HepG2 (cell line): ENCODE measurements around the gene ABCC2. TPM values are rescaled to one million over a fixed set of nuclear protein-coding genes. Genes with fewer than 3 reads are reported as not detected.

ENCODE experiments used
- CHD4 ChIP-seq: fragments of 200-600 bp; sonication (generic); IDR thresholded peaks from 2 replicates; pipeline ENCODE4 v1.7.0; 2017; ENCODE audit warnings: mild to moderate bottlenecking, low read length, borderline replicate concordance
- EP300 ChIP-seq, 3 experiments: sonication (generic) in 1 of 3; formaldehyde crosslinking in 1 of 3; IDR thresholded peaks; 2 replicates each; pipeline versions ENCODE4 v1.5.1 to v1.6.1; 2011 to 2020; ENCODE audit warnings: low read depth in 2 of 3, low read length in 2 of 3, borderline replicate concordance in 1 of 3, improper control_type of control experiment in 1 of 3, mild to moderate bottlenecking in 1 of 3, missing genetic modification reagents in 1 of 3, moderate library complexity in 1 of 3
- ETV5 ChIP-seq: IDR thresholded peaks from 2 replicates; pipeline ENCODE4 v1.6.1; 2018; ENCODE audit warnings: missing biosample characterization, missing genetic modification reagents, inconsistent platforms, borderline replicate concordance
- FOXP1 ChIP-seq, 2 experiments: fragments of 450-650 bp in 1 of 2; IDR thresholded peaks; 2 replicates each; pipeline ENCODE4 v1.6.1; 2017 to 2018; ENCODE audit warnings: antibody characterized with exemption in 1 of 2
- HDAC1 ChIP-seq: sonication (generic); formaldehyde crosslinking; IDR thresholded peaks from 2 replicates; pipeline ENCODE4 v1.5.1; 2020; ENCODE audit warnings: mild to moderate bottlenecking, missing genetic modification reagents
- HNRNPK ChIP-seq: fragments of 200-400 bp; formaldehyde crosslinking; IDR thresholded peaks from 2 replicates; pipeline ENCODE4 v1.6.1; 2018; ENCODE audit warnings: low read length, low read depth, moderate library complexity, mild to moderate bottlenecking; ENCODE audit not compliant: poor library complexity, severe bottlenecking
- KDM1A ChIP-seq: IDR thresholded peaks from 2 replicates; pipeline ENCODE4 v1.6.1; 2016; ENCODE audit warnings: missing compliant biosample characterization
- SMAD3 ChIP-seq: sonication (generic); formaldehyde crosslinking; IDR thresholded peaks from 2 replicates; pipeline ENCODE4 v1.4.0; 2020; ENCODE audit warnings: missing genetic modification reagents
- ZBTB7A ChIP-seq: sonication (generic); formaldehyde crosslinking; IDR thresholded peaks from 2 replicates; pipeline ENCODE4 v1.8.0; 2022; ENCODE audit warnings: mild to moderate bottlenecking, missing genetic modification reagents
- ZNF121 ChIP-seq: sonication (generic); formaldehyde crosslinking; IDR thresholded peaks from 2 replicates; pipeline ENCODE4 v1.5.0; 2020; ENCODE audit warnings: mild to moderate bottlenecking, missing genetic modification reagents
- ZNF607 ChIP-seq: sonication (generic); formaldehyde crosslinking; IDR thresholded peaks from 2 replicates; pipeline ENCODE4 v1.5.1; 2020; ENCODE audit warnings: missing genetic modification reagents, mild to moderate bottlenecking, borderline replicate concordance
- polyA plus RNA-seq, 8 experiments: library from polyadenylated mRNA; depleted of rRNA in 3 of 8; stranded (reverse) in 7 of 8; unstranded in 1 of 8; fragments of >200 nt; fragmentation: Illumina TruSeq in 4 of 8; extraction: Trizol in 4 of 8; gene quantifications; 2 replicates each; pipeline versions ENCODE4 v1.2.1 to v1.2.3, GENCODE V29; 2011 to 2016; ENCODE audit warnings: low read depth in 4 of 8, missing spikeins in 1 of 8, mixed read lengths in 1 of 8; ENCODE audit not compliant: insufficient read depth in 1 of 8
- total RNA-seq, 5 experiments: library from RNA; depleted of rRNA; stranded (reverse); fragments of >200 nt; fragmentation: Illumina TruSeq; extraction: Trizol; gene quantifications; 2 replicates each; pipeline ENCODE4 v1.2.3, GENCODE V29; 2016; ENCODE audit warnings: low read depth in 1 of 5
- TF ChIP-seq, protein P1 (sequence below): sonication (generic); formaldehyde crosslinking; IDR thresholded peaks from 2 replicates; pipeline ENCODE4 v1.5.1; 2020; ENCODE audit warnings: mild to moderate bottlenecking, missing genetic modification reagents
- TF ChIP-seq, protein P2 (sequence below): sonication (generic); formaldehyde crosslinking; IDR thresholded peaks from 2 replicates; pipeline ENCODE4 v1.4.0; 2020; ENCODE audit warnings: missing genetic modification reagents, low read depth, mild to moderate bottlenecking, borderline replicate concordance
- TF ChIP-seq, protein P3 (sequence below): sonication (generic); formaldehyde crosslinking; conservative IDR thresholded peaks from 2 replicates; pipeline ENCODE4 v1.8.0; 2022; ENCODE audit warnings: missing genetic modification reagents

Gene ABCC2
- total and polyA plus RNA-seq, 2 of the 13 experiments (the other 11 are each of a cell fraction or from before 2014, with no cell fraction given): 181 to 497 TPM

DNA sequence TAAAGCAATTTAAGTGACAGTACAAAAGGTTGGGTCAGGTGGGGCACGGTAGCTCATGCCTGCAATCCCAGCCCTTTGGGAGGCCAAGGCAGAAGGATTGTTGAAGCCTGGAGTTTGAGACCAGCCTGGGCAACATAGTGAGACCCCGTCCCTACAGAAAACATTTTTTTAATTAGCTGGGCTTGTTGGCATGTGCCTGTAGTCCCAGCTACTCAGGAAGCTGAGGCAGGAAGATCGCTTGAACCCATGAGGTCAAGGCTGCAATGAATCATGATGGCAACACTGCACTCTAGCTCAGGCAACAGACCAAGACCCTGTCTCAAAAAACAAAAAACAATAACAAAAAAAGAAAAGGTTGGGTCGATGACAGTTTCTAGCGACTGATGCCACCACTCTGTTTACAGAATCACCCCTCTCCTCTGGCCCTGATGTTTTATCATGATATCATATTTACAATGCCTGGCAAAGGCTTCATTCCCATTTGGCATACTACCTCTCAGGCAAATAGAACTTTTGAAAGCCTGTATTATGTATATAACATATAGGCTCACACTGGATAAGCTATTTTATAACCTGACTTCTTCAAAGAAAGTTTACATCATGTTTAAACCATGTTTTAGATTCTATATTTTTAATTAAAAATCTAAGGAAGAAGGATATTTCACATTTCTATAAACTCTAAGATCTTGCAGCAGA, 558 bp upstream of the ABCC2 start (continued):
- peak in 1 of 2 experiments; percentile 53; a peak in 1 of 4 replicates for TF ChIP-seq EP300 (IDR thresholded peaks at IDR 0.05; ENCODE audit: low read depth in 2 of 2, low read length in 2 of 2)
- no peak for TF ChIP-seq EP300 (CRISPR knock-in tag; IDR thresholded peaks at IDR 0.05; ENCODE audit: borderline replicate concordance)
- TF ChIP-seq ETV5 (CRISPR knock-in tag): peak; percentile 78; the same call in 1 of the 2 replicates
- TF ChIP-seq, protein P1, sequence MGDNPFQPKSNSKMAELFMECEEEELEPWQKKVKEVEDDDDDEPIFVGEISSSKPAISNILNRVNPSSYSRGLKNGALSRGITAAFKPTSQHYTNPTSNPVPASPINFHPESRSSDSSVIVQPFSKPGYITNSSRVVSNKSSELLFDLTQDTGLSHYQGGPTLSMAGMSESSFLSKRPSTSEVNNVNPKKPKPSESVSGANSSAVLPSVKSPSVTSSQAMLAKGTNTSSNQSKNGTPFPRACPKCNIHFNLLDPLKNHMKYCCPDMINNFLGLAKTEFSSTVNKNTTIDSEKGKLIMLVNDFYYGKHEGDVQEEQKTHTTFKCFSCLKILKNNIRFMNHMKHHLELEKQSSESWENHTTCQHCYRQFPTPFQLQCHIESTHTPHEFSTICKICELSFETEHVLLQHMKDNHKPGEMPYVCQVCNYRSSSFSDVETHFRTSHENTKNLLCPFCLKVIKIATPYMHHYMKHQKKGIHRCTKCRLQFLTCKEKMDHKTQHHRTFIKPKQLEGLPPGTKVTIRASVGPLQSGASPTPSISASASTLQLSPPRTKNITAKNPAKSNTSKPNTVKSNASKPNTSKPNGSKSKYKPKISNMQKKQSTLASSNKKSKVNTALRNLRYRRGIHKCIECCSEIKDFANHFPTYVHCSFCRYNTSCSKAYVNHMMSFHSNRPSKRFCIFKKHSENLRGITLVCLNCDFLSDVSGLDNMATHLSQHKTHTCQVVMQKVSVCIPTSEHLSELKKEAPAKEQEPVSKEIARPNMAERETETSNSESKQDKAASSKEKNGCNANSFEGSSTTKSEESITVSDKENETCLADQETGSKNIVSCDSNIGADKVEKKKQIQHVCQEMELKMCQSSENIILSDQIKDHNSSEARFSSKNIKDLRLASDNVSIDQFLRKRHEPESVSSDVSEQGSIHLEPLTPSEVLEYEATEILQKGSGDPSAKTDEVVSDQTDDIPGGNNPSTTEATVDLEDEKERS (CRISPR knock-in tag): 0 out of 2 replicates have a peak, but pooled peaks have one; percentile 50
- 0 out of 2 replicates have a peak, but pooled peaks have one; percentile 8 for TF ChIP-seq KDM1A (CRISPR knock-in tag)
- TF ChIP-seq, protein P2, sequence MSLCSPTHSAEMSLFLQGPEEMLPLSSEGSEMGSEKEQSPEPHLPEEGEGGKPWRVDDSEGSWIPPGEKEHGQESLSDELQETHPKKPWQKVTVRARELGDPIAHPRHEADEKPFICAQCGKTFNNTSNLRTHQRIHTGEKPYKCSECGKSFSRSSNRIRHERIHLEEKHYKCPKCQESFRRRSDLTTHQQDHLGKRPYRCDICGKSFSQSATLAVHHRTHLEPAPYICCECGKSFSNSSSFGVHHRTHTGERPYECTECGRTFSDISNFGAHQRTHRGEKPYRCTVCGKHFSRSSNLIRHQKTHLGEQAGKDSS: 0 out of 2 replicates have a peak, but pooled peaks have one; percentile 18
- TF ChIP-seq ZBTB7A (CRISPR knock-in tag): peak; percentile 61; the same call in 1 of the 2 replicates
- TF ChIP-seq CHD4: peak; percentile 92
- no peak for TF ChIP-seq HNRNPK
- 0 out of 2 replicates have a peak, but pooled peaks have one; percentile 5 for TF ChIP-seq SMAD3 (CRISPR knock-in tag)
- TF ChIP-seq, protein P3, sequence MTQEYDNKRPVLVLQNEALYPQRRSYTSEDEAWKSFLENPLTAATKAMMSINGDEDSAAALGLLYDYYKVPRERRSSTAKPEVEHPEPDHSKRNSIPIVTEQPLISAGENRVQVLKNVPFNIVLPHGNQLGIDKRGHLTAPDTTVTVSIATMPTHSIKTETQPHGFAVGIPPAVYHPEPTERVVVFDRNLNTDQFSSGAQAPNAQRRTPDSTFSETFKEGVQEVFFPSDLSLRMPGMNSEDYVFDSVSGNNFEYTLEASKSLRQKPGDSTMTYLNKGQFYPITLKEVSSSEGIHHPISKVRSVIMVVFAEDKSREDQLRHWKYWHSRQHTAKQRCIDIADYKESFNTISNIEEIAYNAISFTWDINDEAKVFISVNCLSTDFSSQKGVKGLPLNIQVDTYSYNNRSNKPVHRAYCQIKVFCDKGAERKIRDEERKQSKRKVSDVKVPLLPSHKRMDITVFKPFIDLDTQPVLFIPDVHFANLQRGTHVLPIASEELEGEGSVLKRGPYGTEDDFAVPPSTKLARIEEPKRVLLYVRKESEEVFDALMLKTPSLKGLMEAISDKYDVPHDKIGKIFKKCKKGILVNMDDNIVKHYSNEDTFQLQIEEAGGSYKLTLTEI (CRISPR knock-in tag): no peak
- no peak for TF ChIP-seq ZNF607 (CRISPR knock-in tag)
- peak; percentile 99 for TF ChIP-seq ZNF121 (CRISPR knock-in tag)
- no peak for TF ChIP-seq FOXP1 (IDR thresholded peaks at IDR 0.05)
- TF ChIP-seq FOXP1 (CRISPR knock-in tag; IDR thresholded peaks at IDR 0.05): 0 out of 2 replicates have a peak, but pooled peaks have one; percentile 41
- TF ChIP-seq HDAC1 (CRISPR knock-in tag): no peak
